ENCODE measurements around the gene VTI1A. TPM values are rescaled to one million over a fixed set of nuclear protein-coding genes. Genes with fewer than 3 reads are reported as not detected.
"Not testable (repeated sequence)": the region's sequence is repeated elsewhere in the genome, so short reads cannot be mapped to it uniquely, and the experiment has no call there.

Gene VTI1A
- total RNA-seq, 1 donor from 2014 or later, result 47.2 TPM

GRCh38 chr10:112588225-112588990, 141.4 kb downstream of the VTI1A start:
- DNase-seq, result no peak

- DNase-seq, result no peak
Observed at GRCh38 chr10:112589081-112589480, 142.1 kb downstream of the VTI1A start.

GRCh38 chr10:112590786-112591185, 143.8 kb downstream of the VTI1A start:
- DNase-seq, result not testable (repeated sequence)

- no peak for DNase-seq
Observed at GRCh38 chr10:112593023-112593422, 146.0 kb downstream of the VTI1A start.

DNA sequence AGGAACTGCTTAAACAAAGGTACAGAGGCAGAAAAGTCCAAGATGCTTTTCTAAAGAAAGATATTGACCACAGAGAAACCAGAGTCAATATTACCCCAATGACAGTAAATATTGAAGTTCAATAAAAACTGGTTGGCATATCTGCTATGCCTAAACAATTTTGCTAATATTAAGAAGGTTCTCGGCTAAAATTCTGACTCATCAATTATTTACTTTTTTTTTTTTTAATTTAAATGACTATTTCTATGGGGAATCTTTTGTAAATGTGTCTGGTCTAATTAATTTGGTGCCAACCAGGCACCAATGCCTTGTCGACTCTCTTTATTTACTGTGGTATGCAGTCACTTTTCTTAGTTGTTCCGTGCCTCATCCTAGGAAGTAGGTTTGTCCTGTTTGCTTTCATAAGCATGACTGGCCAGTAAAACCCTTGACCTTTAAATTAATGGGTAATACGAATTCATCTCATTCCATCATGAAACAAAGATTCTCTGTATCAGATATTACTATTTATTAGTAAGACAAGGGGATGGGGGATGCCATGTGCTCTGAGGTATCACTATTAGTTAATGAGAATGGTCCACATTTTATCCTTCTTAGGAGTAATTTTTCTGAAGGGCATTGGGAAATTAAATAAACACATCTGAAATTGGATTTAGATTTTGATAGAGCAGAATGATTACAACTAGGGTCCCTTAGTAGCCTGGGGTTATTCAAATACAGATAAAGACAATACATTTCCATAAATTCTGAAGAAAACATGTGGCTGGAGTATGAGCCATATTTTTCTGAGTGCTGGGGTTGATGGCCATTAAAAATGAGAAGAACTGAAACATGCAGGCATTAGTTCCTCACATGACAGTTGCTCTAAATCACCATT, 154.4 kb downstream of the VTI1A start:
- no peak for DNase-seq

GRCh38 chr10:112603062-112603461, 156.0 kb downstream of the VTI1A start:
- no peak for DNase-seq

- no peak for DNase-seq
Observed at GRCh38 chr10:112605063-112605462, 158.0 kb downstream of the VTI1A start.

GRCh38 chr10:112607506-112607905, 160.5 kb downstream of the VTI1A start:
- DNase-seq, result no peak

DNA sequence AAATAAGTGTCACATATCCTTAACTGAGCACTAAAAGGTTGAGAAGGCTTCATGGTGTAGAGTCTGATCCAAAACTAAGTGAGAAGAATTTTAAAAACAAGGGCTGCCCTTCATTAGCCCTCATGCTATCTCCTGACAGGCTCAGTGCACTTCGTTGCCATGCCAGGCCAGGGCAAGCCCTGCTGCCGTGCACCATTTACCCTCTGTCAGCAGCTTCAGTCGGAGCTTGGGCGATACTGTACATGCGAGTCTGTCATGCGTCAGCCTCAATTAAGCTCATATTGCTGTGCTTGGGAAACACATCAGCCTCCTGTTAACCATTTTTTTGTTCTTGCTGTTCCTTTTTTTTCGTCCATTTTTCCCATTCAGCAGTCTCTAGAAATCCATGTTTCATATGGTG, 166.6 kb downstream of the VTI1A start:
- no peak for DNase-seq

DNA sequence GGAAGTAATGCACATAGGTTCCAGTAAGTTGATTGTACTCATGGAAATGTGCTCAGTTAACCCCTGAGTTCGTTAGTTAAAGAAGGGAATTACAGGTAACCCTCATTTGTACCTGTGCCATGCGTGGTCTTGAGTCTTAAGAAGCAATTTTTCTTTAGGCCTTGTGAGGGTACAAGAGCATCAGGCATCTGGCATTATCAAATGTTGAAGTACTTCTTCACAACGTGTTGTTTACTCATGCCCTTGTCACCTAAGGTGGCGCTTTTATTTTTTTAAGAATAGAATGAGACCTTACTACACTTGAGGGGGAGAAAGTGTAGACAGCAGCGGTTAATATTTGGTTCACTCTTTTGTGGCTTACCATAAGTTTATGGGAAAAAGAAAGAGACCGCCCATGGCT, 167.1 kb downstream of the VTI1A start:
- DNase-seq, result no peak

GRCh38 chr10:112614586-112614985, 167.6 kb downstream of the VTI1A start:
- DNase-seq, result no peak

- no peak for DNase-seq
Observed at GRCh38 chr10:112615269-112615668, 168.3 kb downstream of the VTI1A start.

DNA sequence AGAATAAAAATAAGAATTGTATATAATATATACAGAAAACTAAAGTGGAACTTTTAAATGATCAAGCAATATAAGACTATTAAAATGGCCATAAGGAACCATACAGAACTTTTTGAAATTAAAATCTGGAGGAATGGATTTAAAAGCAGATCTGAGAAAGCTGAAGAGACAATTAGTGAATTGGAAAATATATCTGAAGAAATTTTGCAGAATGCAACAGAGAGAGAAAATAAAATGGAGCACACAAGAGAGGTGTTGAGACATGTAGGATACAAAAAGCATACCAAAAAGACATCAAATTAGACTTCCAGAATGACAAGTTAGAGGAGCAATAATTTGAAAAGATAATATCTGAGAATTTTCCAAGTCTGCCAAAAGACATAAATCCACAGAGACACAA, 169.6 kb downstream of the VTI1A start:
- no peak for DNase-seq

GRCh38 chr10:112618814-112619213, 171.8 kb downstream of the VTI1A start:
- DNase-seq, result no peak

- peak; percentile 56 for DNase-seq
Observed at GRCh38 chr10:112619556-112619955, 172.5 kb downstream of the VTI1A start.

GRCh38 chr10:112622786-112623185, 175.8 kb downstream of the VTI1A start:
- no peak for DNase-seq

- DNase-seq, result no peak
Observed at GRCh38 chr10:112624546-112625048, 177.6 kb downstream of the VTI1A start.

DNA sequence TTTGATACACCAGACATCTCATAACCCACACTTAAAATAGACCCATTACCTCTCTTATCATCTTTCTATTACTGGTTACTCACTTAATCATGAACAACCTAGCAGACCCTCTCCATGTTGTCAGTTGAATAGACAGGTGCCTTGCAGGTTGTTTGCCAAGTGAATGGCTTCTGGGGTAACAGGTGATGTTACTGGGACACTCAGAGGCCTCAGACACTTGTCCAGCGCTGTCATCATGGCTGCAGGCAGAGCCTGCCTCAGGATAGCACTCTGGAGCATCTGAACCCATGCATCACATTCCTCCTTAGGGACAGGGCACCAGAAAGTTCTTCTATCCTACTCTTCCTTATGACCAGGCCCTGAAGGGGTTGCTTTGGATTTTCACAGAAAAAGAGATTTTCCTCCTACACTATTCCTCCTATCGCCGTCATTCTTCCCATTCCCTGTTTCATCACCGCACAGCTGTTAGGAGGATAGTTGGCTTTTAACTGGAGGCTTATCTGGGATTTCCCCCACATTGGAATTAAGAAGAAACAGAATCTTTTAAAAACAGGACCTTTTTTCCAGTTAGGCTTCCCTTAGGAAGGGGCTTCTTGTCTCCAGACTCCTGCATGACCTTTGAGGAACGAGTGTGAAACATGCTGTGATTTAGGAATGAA, 182.1 kb downstream of the VTI1A start:
- DNase-seq, result peak; percentile 39

DNA sequence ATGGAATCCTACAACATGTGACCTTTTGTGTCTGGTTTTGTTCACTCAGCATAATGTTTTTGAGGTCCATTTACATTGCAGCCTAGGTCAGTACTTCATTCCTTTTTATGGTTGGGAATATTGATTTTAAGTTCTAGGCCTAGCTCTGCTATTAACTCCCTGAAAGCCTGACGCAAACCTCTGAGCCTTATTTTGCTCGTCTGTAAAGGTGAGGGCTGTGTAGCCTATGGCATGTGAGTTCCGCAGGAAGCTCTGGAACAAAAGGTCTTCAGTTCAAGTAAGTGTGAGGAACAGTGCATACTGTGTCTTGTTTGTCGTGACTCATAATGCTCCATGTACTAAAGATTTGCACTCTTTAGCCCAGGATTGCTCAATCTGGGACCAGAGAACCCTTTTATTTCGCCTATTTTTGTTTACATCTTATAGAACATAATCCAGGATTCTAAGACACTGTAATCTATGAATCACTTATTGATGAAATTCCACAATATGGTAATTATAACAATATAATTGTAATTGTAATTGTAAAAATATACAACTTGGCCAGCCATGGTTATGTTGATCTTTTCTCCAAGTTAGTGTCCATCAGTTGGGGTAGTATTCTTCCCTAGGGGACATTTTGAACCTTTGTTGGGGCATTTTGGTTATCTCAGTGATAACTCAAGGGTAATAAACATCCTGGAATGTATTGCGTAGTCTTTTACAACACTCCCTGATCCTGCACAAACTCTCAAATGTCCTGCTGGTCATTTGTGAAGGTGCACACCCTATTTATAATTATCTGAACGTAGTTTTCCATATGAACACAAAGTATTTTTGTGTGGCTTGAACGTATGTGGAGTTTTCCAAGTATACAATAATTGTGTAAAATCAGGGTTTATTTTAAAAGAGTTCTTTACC, 184.7 kb downstream of the VTI1A start:
- DNase-seq, result no peak

- DNase-seq, result no peak
Observed at GRCh38 chr10:112634096-112634830, 187.2 kb downstream of the VTI1A start.

- DNase-seq, result peak; percentile 23
Observed at GRCh38 chr10:112637901-112638300, 190.9 kb downstream of the VTI1A start.

Data from tongue (tissue), 2 donors.